C4-2B (cell line): ENCODE measurements around the gene TUBB1.

Experiments
- CTCF ChIP-seq: fragments of 450-650 bp; conservative IDR thresholded peaks from 2 replicates; pipeline ENCODE4 v1.5.1; 2017; ENCODE audit warnings: mild to moderate bottlenecking
- ZFX ChIP-seq: fragments of 450-650 bp; IDR thresholded peaks from 2 replicates; pipeline ENCODE4 v1.6.1; 2017

GRCh38 chr20:59035381-59035780 lies 16.2 kb downstream of the TUBB1 start:
- TF ChIP-seq CTCF (no peak), ZFX (no peak)
